ENCODE results near the gene COL16A1.

The COL16A1 gene

GRCh38 chr1:31615414-31615813 is 88.4 kb downstream of the COL16A1 start (continued):
- TF ChIP-seq ZNF449 (tag by site-specific recombination; IDR thresholded peaks at IDR 0.05), result no peak
- no peak for TF ChIP-seq ZNF621 (tag by site-specific recombination; IDR thresholded peaks at IDR 0.05)
- no peak for TF ChIP-seq ZXDB (tag by site-specific recombination; IDR thresholded peaks at IDR 0.05)
- no peak for TF ChIP-seq OSR2 (tag by site-specific recombination; IDR thresholded peaks at IDR 0.05)
- no peak for TF ChIP-seq ZSCAN23 (tag by site-specific recombination; IDR thresholded peaks at IDR 0.05)
- no peak for TF ChIP-seq ZNF518A (tag by site-specific recombination; conservative IDR thresholded peaks at IDR 0.05; ENCODE audit: low read depth)
- no peak for TF ChIP-seq ATF2 (tag by site-specific recombination; IDR thresholded peaks at IDR 0.05; ENCODE audit: low read depth)
- no peak for TF ChIP-seq ZNF664 (tag by site-specific recombination; IDR thresholded peaks at IDR 0.05)
- no peak for TF ChIP-seq SALL2 (tag by site-specific recombination; IDR thresholded peaks at IDR 0.05; ENCODE audit: borderline replicate concordance)
- TF ChIP-seq KLF10 (tag by site-specific recombination; IDR thresholded peaks at IDR 0.05), result no peak
- no peak for TF ChIP-seq ZSCAN18 (tag by site-specific recombination; IDR thresholded peaks at IDR 0.05)
- no peak for TF ChIP-seq ZNF623 (tag by site-specific recombination; IDR thresholded peaks at IDR 0.05)
- peak; percentile 65 for TF ChIP-seq ZFHX2 (tag by site-specific recombination; conservative IDR thresholded peaks at IDR 0.05)

GRCh38 chr1:31614414-31615005 is 89.3 kb downstream of the COL16A1 start:
- Histone ChIP-seq H3K9me3 (ENCODE audit: control insufficient read depth, insufficient read depth, low read depth, low read length) (no peaks in the 10 kb centered on the region), H3K36me3 (ENCODE audit: control insufficient read depth in 2 of 2, insufficient read depth in 1 of 2, low read length in 2 of 2) (no peaks in the 10 kb centered on the region), H3K27ac (ENCODE audit: extremely low read depth, low read depth, low read length) (no peak overlapping the region), H3K4me1 (ENCODE audit: control insufficient read depth, insufficient read depth, low read length) (no peaks in the 10 kb centered on the region), H3K4me3 (ENCODE audit: low read depth, low read length) (no peak overlapping the region)
- ChIA-PET POLR2A (no interaction called here), CTCF (interaction anchor here (0.6 kb wide), 2 partner anchors 15 to 193 kb away, joined by 3 read pairs; no protein-coding TSS in a partner anchor)
- peak; percentile 32; the same call in 1 of the 2 replicates for TF ChIP-seq EGR2 (tag by site-specific recombination; IDR thresholded peaks at IDR 0.05; ENCODE audit: low read depth)
- peak; percentile 37 for TF ChIP-seq ZFHX2 (tag by site-specific recombination; conservative IDR thresholded peaks at IDR 0.05)
- TF ChIP-seq YY2 (tag by site-specific recombination; IDR thresholded peaks at IDR 0.05), result no peak
